ENCODE measurements around the gene SLC9B2.

DNA sequence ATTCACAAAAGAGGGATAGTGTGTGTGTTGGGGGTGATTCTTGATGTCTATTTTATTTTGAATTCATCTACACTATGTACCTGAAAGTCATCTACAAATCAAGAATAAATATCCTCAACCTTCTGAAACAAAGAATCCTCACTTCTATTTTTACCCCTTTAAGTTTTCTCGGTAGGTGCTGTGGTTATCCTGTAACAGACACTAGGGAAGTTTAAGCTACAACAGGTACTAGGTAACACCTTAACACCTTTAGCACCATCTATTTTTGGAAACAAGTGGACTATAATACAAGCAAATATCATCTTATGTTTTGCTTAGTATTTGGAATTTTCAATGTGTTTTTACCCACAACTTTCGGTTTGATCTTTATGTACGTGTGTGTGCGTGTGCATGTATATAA is 35.0 kb upstream of the SLC9B2 start:
- TF ChIP-seq, protein P1, sequence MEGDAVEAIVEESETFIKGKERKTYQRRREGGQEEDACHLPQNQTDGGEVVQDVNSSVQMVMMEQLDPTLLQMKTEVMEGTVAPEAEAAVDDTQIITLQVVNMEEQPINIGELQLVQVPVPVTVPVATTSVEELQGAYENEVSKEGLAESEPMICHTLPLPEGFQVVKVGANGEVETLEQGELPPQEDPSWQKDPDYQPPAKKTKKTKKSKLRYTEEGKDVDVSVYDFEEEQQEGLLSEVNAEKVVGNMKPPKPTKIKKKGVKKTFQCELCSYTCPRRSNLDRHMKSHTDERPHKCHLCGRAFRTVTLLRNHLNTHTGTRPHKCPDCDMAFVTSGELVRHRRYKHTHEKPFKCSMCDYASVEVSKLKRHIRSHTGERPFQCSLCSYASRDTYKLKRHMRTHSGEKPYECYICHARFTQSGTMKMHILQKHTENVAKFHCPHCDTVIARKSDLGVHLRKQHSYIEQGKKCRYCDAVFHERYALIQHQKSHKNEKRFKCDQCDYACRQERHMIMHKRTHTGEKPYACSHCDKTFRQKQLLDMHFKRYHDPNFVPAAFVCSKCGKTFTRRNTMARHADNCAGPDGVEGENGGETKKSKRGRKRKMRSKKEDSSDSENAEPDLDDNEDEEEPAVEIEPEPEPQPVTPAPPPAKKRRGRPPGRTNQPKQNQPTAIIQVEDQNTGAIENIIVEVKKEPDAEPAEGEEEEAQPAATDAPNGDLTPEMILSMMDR (conservative IDR thresholded peaks at IDR 0.05; ENCODE audit: low read depth in 2 of 2), result no peak
- TF ChIP-seq EZH2phosphoT487 (IDR thresholded peaks at IDR 0.05; ENCODE audit: unreplicated experiment), result no peak
